ENCODE data around the gene NGEF. TPM values are rescaled to one million over a fixed set of nuclear protein-coding genes. Genes with fewer than 3 reads are reported as not detected.
"Not testable (repeated sequence)": the region's sequence is repeated elsewhere in the genome, so short reads cannot be mapped to it uniquely, and the experiment has no call there.

NGEF gene
- polyA plus RNA-seq, 12 donors: 0.81 to 7.1 (median 1.6) TPM; not detected in 2

DNA sequence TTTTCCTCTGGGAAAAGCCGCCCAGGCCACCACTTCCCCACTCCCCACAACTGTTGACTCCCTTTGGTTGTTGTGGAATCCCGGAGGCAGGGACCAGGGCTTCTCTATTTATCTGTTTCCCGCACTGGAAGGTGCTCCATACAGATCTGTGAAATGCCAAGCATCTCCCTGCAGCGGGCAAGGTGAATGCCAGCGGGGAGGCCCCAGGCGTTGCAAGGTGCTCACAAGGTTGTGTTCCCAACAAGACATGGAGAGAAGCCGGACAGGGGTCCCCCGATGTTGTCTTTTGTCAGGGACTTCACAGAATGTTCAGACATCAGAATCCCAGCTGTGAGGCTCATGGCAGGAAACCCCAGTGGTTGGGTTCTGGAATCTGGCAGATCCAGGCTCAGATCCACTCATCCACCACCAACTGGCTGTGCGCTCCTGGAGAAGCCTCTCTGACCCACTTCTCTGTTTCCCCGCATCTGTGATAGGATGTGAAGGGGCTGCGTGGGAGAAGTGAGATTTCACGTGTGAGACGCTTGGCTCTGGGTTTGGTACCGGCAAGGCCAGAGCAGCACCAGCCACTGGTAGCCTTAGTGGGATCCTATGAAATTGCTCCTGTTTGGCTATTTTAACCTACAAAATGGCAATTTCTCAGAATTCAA is 10.8 kb upstream of the NGEF start:
- no peak for DNase-seq

DNA sequence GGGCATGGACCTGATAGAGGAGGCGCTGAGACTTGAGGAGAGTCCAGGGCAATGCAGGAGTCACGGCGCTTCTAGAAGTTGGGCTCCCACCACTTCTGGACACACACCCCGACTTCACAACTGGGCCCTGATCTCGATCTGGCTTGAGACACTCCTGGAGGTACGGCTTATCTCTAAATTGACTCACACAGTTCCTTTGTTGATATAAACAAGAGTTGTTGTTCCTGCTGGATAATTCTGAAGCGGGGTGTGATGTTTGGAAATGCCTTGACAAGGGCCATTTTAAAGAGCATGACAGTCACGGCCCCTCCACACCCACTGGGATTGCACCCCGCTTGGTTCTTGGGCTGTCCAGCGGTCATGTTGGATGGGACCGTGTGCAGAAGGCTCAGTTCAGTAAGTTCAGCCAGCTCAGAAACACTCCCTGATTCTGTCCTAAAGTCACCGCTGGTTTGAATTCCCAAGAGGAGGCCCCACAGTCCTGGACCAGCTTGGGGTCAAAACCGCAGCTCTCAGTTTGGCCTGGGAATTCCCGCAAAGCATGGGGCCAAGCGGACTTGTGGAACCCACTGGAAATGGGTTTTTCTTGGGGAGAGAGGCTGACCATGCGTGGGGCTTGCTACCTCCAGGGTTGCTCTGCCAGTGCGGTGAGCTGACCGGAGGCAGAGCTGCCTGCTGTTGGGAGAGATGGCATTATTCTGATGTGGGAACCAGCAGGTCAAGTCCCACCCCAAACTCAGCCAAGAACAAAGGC is 10.1 kb upstream of the NGEF start:
- DNase-seq: no peak

DNA sequence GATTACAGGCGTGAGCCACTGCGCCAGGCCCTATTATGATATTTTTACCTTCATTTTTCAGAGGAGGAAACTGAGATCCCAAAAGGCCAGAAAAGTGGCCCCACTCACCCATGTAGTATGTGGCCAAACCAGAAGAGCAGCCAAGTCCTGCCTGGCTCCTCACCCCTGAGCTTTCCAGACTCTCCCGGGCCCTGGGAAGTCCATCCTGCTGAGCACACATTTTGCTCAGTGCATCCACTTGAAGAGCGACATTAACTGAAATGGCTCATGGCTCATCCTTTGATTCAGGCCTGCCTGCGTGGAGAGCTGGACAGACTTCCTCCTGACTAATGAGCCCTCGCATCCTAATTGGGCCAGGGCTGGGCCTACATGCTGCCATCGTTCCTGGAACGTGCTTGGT is 9.5 kb upstream of the NGEF start:
- DNase-seq: no peak

DNA sequence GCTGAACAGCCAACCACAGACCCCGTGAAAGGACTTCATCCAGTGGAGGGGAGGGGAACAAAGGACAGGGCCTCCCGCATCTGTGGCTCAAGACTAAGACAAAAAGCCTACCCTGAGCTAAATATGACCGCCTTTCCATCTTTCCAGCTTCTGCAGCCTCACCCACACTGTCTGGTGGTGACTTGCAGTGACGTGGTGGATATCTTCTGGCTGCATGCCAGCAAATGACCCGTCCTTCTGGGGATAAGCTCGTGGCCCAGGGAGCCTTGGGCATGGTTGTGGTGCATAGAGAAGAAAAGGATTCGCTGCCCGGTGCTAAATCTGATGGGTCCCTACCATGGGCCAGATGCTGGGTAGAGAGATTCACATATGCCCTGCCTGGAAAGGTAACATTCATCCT is 8.7 kb upstream of the NGEF start:
- no peak for DNase-seq

DNA sequence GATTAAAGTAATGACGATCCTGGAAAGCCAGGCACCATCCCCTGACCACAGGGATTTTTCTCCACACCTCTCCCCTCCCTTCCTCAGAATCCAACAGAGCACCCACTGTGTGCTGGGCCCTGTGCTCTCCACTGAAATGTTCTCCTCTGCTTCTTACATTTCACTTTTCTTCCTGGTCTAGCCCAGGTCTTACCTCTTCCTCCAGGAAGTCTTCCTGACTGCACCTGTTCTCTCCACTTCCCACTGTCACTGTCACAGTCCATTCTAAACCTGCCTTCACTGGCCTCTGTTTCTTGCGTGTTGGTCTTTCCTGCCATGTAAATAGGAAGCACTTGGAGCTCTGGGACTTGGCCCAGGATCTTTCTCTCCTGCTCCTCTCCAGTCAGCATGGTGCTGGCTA is 7.4 kb upstream of the NGEF start:
- no peak for DNase-seq

DNA sequence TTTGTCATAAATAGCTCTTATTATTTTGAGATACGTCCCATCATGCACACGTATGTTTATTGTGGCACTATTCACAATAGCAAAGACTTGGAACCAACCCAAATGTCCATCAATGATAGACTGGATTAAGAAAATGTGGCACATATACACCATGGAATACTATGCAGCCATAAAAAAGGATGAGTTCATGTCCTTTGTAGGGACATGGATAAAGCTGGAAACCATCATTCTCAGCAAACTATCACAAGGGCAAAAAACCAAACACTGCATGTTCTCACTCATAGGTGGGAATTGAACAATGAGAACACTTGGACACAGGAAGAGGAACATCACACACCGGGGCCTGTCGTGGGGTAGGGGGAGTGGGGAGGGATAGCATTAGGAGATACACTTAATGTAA is 6.6 kb upstream of the NGEF start:
- not testable (repeated sequence) for DNase-seq

DNA sequence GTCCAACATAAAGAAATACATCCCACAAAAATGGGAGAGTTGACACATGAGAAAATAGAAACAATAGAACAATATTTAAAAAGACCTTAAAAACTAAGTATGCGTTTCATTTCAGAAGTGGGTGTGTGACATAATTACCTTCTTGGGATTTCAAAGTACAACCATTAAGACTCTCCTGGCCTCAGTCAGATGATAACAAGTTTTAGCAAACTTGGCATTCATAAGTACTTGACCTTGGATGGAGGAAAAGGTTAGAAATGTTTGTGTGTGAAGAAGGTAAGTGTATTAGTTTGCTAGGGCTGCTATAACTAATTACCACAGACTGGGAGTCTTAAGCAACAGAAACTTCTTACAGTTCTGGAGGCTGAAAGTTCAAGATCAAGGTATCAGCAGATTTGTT is 4.9 kb upstream of the NGEF start:
- no peak for DNase-seq

DNA sequence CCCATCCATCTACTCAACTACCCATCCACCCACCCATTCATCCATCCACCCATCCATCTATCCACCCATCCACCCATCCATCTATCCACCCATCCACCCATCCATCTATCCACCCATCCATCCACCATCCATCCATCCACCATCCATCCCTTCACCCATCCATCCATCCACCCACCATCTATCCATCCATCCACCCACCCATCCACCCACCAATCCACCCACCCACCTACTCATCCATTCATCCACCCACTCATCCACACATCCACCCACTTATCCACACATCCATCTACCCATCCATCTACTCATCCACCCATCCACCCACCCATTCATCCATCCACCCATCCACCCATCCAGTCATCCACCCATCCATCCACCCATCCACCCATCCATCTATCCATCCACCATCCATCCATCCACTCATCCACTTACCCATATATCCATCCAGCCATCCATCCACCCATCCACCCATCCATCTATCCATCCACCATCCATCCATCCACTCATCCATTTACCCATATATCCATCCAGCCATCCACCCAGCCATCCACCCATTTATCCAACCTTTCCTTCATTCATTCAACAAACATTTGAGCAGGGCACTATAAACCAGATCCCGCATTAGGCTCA is 2.1 kb upstream of the NGEF start:
- DNase-seq: no peak

DNA sequence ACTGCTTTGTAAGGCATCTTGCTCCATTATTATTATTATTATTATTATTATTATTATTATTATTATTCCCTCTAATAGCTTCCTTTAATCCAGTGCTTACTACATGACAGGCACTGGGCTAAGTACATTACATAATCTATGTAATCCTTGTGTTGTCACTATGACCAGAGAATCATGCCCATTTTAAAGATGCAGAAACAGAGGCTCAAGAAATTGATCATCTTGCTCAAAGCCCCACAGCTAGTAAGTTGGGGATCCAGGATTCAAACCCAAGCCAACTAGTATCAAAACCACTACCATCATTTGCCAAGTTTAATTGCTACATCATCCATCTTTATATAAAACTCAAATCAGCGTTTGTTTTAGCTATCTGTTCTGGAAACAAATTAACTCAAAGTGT is 594 bp upstream of the NGEF start:
- DNase-seq: no peak

DNA sequence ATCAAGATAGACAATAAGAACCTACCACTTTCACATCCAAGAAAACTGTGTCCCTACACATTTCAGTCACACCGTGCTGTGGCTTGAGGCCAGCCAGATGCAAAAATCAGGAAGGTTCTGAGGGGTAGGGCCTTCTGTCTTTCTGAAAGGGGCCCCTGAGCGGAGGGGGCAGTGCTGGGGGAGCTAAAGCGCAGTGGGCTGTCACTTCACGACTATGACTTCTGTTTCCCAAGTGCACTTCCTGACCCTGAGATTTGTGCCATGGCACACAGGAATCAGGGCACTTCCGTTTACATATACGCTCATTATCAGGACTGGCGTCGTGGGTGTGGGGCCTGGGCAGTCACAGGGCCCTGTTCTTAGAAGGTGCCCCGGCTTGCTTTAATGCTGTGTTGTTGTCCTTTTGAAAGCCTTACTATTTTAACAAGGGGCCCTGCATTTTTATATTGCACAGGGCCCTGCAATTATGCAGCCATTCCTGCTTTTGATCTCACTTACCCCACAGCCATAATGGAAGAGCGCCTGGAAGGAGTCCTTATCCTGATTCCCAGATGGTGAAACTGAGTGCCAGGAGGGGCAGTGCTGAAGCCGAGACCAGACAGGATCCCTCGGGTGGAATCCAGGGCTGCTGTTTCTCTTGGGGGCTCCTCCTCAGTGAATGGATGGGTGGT is 620 bp downstream of the NGEF start:
- no peak for DNase-seq

DNA sequence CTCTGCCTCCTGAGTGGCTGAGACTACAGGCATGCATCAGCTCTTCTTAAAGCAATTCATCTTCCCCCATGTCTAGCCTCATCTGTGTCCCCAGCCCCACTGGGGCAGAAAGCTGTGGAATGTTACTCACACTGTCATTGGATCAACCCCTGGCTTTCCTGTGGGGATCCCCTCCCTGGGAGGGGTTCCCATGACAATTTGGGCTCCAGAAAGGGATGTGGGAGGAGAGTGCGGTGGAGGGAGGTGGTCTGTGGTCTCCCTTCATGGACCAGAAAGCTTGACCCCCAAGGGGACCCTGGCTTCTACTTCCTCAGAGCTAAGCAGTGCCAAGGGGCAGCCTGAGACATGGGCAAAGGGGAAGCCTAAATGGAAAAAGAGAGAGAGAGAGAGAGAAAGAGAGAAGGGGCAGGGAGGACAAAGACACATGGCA is 1.3 kb downstream of the NGEF start:
- DNase-seq: no peak

DNA sequence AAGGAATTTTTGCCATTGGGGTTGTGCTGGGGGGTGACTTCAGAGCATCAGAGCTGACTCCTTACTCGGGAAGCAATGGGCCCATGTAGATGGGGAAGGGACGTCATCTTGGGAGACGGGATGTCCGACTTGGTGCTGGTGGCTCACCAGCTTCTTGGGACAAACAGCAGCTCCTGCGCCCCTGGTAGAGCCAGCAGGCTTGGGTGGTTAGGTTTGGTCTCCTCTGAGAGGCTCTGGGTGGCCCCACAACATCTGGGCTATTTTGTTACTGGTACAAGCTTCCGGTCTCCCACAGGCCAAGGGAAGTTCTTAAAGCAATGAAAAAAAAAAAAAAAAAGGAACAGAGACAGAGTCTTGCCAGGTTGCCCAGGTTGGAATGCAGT is 1.8 kb downstream of the NGEF start:
- DNase-seq: no peak

DNA sequence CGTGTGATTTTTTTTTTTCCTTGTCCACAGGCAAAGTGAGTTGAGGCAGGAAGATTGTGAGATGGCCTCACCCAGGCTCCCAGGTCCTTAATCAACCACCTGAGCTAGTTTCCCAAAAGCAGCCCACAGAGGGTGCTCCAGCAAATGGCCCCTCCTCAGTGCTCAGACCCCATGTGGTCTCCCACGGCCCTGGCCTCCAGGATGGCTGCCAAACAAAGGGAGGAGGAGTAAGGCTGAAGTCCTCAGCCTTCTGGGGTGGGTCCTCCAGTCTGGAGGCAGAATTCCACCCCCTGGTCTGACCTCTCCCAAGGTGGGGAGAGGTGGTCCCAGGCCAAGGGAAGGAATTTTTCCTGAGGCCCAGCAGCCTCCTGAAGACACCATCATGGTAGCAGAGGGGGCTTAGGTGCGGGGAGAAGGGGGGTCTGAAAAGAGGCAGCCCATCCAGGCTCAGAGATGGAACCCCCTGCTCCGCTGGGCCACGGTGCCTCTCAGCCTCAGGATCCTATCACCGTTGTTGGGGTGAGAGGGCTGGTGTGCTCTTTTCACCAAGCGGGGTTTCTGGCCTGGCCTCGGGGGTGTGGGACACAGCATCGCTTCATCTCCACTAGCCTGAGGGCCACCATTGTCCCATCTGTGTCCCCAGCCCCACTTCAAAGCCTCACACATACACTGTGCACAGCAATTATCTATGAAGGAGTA is 2.3 kb downstream of the NGEF start:
- DNase-seq: no peak

DNA sequence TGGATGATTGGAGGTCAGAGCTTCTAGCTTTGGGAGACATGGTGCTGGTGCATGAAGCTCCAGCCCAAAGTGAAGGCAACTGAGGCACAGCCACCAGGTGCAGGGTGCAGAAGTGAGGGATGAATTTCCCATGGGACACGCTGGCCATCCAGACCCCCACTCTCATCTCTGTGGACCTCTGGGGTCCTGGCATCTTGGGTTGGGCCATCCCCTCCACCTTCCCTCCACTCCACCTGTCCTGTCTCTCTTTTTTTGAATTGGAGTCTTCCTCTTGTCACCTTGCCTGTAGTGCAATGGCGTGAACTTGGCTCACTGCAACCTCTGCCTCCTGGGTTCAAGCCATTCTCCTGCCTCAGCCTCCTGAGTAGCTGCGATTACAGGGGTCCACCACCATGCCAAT is 3.4 kb downstream of the NGEF start:
- no peak for DNase-seq

DNA sequence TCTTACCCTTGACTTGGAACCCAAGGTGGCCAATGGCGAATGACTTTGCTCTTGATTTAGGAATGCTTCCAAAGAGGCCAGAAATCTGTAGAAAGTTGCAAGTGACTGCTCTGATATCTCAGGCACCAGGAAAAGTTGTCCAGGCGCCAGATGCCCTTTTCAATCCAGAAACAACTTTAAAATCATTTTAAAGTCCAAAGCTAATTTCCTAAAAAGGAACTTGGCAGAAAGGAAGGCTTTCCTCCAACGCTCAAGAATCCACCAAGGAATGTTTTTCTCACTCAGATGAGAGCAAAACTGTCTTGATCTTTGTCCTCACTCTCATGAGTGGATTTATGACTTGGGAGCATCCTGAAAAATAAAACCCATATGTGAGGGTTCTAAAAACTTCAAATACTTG is 5.3 kb downstream of the NGEF start:
- DNase-seq: no peak

DNA sequence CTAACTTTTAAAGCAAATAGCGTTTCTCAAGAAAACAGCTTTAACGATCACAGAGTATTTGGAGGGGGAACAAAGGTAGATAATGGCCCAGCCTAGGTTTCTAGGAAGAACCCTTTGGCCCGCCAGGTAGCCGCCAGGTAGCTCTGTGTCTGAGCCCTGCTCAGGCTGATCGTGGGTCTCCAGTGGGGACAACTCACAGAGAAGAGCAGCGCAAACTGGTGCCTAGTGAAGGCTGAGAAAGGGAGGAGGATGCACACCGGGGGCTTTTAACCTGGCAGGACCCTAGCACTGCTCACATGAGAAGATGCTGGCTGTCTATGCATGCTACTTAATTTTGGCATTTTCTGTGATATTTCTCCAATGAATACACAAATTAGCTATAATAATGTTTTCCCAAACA is 5.8 kb downstream of the NGEF start:
- no peak for DNase-seq

DNA sequence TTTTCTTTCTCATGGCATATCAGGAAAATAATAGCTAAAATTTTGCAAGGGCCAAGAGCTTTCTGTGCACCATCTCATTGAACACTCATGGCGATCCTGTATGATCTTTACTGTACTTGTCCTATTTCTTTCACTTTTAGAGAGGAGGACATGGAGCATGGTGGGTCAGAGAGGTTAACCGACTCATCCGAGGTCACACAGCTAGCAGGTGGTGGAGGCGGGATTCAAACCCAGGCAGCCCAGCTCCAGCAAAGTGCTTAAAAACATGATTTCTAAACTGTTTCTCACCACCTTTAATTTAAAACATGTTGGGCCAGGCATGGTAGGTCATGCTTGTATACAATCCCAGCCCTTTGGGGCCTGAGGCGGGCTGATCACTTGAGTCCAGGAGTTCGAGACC is 6.4 kb downstream of the NGEF start:
- DNase-seq: no peak

DNA sequence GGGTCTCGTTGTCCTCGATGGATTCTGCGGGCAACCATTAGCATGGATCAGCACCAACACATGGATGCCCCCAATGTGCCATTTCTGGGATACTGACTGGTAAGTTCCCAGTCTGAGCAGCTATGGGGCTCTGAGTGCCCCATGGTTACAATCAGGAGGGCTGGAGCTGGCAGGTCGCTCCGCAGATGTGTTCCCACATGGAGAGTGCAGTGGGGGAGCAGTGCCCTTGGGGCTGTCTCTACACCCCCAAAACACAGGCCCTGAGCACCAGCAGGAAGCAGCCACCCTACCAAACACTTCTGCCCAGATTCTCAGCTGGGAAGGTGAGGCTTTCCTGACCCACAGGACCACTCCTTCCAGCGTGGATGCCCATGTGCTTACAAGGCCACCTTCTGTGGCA is 8.0 kb downstream of the NGEF start:
- DNase-seq: no peak

DNA sequence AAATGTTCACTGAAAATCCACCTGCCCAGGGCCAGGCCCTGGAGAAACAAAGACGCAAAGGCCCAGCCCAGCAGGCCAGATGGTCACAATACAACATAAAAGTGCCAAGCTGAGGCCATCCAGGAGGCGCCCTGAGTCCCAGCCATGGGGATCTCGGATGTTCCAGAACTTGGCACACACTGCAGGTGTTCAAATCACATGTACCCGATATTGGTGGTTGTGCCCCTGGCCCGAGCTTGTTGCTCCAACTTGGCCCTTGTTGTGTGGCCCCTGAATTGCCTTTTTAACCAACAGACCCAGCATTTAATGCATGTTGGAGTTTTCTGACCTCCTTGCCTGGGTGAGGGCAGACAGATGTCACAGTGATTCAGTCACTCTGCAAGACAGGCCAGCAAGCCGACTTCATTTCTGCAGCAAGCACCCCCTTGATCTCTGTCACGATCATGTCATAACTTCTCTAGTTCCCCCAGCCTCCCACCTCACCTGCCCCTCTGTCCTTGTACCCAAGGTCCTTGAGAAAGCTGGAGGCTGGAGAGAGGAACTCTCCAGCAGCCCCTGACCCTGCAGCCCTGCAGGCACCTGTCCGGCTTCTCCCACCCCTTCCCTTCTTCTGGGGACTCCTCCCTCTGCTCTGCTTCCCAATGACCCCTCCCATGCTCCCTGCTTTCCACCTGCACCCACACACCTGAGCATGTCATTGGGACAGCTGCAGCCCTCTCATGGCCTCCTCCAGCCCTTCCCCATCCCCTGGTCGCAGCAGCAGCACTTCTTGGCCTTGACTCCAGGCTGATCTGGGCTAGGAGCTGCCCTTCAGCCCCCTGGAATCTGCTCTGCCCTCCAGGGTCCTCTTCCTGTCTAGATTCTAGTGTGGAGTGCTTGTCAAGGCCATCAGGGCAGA is 9.1 kb downstream of the NGEF start:
- no peak for DNase-seq

DNA sequence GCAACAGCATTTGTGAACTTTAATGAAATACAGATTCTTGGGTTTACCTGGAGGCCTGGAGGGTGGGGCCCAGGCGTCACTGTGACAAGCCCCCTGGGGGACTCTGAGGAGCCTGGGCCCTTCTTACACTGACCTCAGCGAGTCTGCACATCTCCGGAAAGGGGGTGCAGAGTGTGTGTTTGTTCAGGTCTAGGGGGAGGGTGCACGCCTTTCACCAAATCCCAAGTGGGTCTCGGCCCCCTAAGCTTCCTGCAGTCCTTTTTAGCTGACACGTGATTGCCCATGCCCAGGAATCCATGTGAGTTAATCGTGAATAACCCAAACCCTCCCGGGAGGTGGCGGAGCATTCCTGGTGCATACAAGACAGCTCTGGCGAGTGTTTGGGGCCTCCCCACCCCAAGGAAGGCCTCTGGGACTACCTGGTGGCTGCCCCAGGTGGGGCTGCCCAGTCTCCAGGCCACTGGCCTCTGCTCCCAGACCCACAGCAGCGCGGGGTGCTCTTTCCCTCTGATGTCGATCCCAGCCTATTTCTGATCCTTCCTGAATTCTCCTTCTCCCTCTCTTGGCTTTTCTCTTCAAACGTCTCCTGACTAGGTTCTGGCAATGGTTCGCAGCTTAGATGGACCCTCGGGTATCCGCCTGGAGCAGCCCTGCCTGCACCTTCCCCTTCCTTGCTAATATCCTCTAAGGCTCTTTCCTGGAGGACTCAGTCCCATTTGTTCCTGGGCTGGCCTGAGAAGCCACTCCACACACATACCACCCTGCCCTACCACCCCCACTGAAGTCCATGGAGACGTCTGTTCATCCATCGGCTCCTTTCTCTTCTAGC is 10.0 kb downstream of the NGEF start:
- no peak for DNase-seq
